Measurements from ENCODE around the gene NSMF. TPM values are rescaled to one million over a fixed set of nuclear protein-coding genes. Genes with fewer than 3 reads are reported as not detected.

The NSMF gene
- total RNA-seq, 2 experiments from 2014 or later, result 104 to 109 TPM

- Histone ChIP-seq H3K27me3 (ENCODE audit: control insufficient read depth in 1 of 2, insufficient read depth in 2 of 2, low read length in 2 of 2) (no peaks in the 10 kb centered on the region), H3K4me1 (ENCODE audit: insufficient read depth, low read length) (peaks cover 53% of the 10 kb centered on the region), H3K4me3 (ENCODE audit: low read length) (no peak overlapping the region), H3K27ac (ENCODE audit: low read depth in 1 of 2, low read length in 2 of 2) (no peak overlapping the region), H3K9me3 (ENCODE audit: control insufficient read depth in 1 of 2, insufficient read depth in 1 of 2, low read length in 2 of 2) (peaks cover 0 to 9% of the 10 kb centered on the region in 2 experiments), H3K36me3 (ENCODE audit: insufficient read depth, low read length) (peaks cover 2% of the 10 kb centered on the region)
- peak overlapping the region; percentile 79 for H3K27ac Mint-ChIP-seq
- ChIA-PET CTCF (no interaction called here), POLR2A (interaction anchor here (1.4 kb wide), 1 partner anchor 15 kb away, joined by 6 read pairs; no protein-coding TSS in a partner anchor)
- H3K4me1 Mint-ChIP-seq (ENCODE audit: low read depth), result peaks cover 32% of the 10 kb centered on the region
- intact Hi-C loops (cut with DNase I, micrococcal nuclease), result loop anchor here in 1 of 2 experiments (5.0 kb wide), 1 partner anchor 151 kb away; no protein-coding TSS in a partner anchor
- peak in 1 of 14 experiments; percentile 4 for DNase-seq
- peaks cover 7% of the 10 kb centered on the region for H3K27me3 Mint-ChIP-seq
- ATAC-seq (ENCODE audit: poor library complexity), result no peak
- H3K4me3 Mint-ChIP-seq, result no peak overlapping the region
- no peaks in the 10 kb centered on the region for H3K36me3 Mint-ChIP-seq (ENCODE audit: low read depth)
- no peak for TF ChIP-seq CTCF (IDR thresholded peaks at IDR 0.05)
- no peaks in the 10 kb centered on the region for H3K9me3 Mint-ChIP-seq
These were observed 11.2 kb downstream of the NSMF start for GRCh38 chr9:137447722-137448601.

DNA sequence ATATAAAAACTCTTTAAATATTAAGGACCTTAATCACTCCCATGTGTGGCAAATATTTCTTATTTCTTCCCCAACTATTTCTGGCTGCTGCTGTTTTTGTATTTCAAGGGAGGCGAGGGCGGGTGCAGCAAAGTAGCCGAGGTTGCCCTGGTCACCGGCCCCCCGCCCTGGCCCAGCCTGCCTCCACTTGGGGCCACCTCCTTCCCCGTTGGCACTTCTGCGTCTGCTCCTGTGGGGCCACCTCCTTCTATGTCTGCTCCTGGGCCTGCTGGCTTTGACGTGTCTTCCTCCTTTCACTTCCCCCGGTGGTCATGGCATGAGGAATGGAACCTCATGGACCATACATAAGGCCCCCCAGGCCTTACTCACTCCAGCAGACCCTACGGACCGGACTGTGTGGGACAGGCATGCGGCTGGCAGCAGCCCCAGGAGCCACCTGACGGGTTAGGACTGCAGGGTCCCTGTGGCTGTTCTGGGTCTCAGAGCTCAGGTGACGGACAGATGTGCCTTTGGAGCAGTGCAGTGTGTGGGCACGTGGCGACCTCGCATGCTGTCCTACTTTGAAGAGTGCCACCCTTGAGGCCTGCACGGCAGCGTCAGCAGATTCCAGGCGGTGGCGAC lies 12.2 kb downstream of the NSMF start:
- H3K4me3 ChIP-seq (ENCODE audit: low read length), result no peak overlapping the region
- Mint-ChIP-seq H3K4me1 (ENCODE audit: low read depth) (peaks cover 29% of the 10 kb centered on the region), H3K36me3 (ENCODE audit: low read depth) (no peaks in the 10 kb centered on the region), H3K27me3 (peaks cover 14% of the 10 kb centered on the region), H3K27ac (peak overlapping the region; percentile 79), H3K4me3 (peak overlapping the region; percentile 9), H3K9me3 (no peaks in the 10 kb centered on the region)
- H3K9me3 ChIP-seq (ENCODE audit: control insufficient read depth in 1 of 2, insufficient read depth in 1 of 2, low read length in 2 of 2), result peaks cover 0 to 4% of the 10 kb centered on the region in 2 experiments
- POLR2A ChIA-PET, result interaction anchor here (1.4 kb wide), 1 partner anchor 16 kb away, joined by 6 read pairs; no protein-coding TSS in a partner anchor
- CTCF ChIA-PET, result interaction anchor here (1.2 kb wide), 1 partner anchor 145 kb away, joined by 3 read pairs; the partner anchor contains the start of gene NRARP
- no peak overlapping the region for H3K27ac ChIP-seq (ENCODE audit: low read depth in 1 of 2, low read length in 2 of 2)
- ATAC-seq (ENCODE audit: poor library complexity) (no peak), DNase-seq (peak in 3 of 14 experiments; percentile 8 to 56 (median 52))
- no peak for TF ChIP-seq CTCF (IDR thresholded peaks at IDR 0.05)
- intact Hi-C loops (cut with DNase I, micrococcal nuclease), result loop anchor here in 1 of 2 experiments (5.0 kb wide), 1 partner anchor 150 kb away; no protein-coding TSS in a partner anchor
- H3K27me3 ChIP-seq (ENCODE audit: control insufficient read depth in 1 of 2, insufficient read depth in 2 of 2, low read length in 2 of 2), result peaks cover 0 to 2% of the 10 kb centered on the region in 2 experiments
- peaks cover 43% of the 10 kb centered on the region for H3K4me1 ChIP-seq (ENCODE audit: insufficient read depth, low read length)
- no peaks in the 10 kb centered on the region for H3K36me3 ChIP-seq (ENCODE audit: insufficient read depth, low read length)

GRCh38 chr9:137445930-137446431 lies 13.2 kb downstream of the NSMF start:
- intact Hi-C loops (cut with DNase I, micrococcal nuclease), result loop anchor here in 1 of 2 experiments (1.0 to 5.0 kb wide), 2 partner anchors 23 to 149 kb away; partner anchors contain the start of genes EXD3 and NOXA1
- H3K4me3 Mint-ChIP-seq, result no peak overlapping the region
- peaks cover 31% of the 10 kb centered on the region for H3K4me1 Mint-ChIP-seq (ENCODE audit: low read depth)
- peak in 2 of 14 experiments; percentile 4 to 25 for DNase-seq
- H3K27ac Mint-ChIP-seq, result no peak overlapping the region
- no peak overlapping the region for H3K27ac ChIP-seq (ENCODE audit: low read depth in 1 of 2, low read length in 2 of 2)
- H3K4me1 ChIP-seq (ENCODE audit: insufficient read depth, low read length), result peaks cover 42% of the 10 kb centered on the region
- TF ChIP-seq CTCF (IDR thresholded peaks at IDR 0.05), result no peak
- peaks cover 0 to 4% of the 10 kb centered on the region in 2 experiments for H3K9me3 ChIP-seq (ENCODE audit: control insufficient read depth in 1 of 2, insufficient read depth in 1 of 2, low read length in 2 of 2)
- no peaks in the 10 kb centered on the region for H3K36me3 ChIP-seq (ENCODE audit: insufficient read depth, low read length)
- CTCF ChIA-PET, result interaction anchor here (1.2 to 2.0 kb wide), 4 partner anchors 13 to 144 kb away, joined by 3 to 12 read pairs (median 4); partner anchors contain the start of genes EXD3, NOXA1, NRARP and NSMF
- no peak for ATAC-seq (ENCODE audit: poor library complexity)
- H3K9me3 Mint-ChIP-seq, result no peaks in the 10 kb centered on the region
- no peak overlapping the region for H3K4me3 ChIP-seq (ENCODE audit: low read length)
- H3K27me3 Mint-ChIP-seq, result peaks cover 17% of the 10 kb centered on the region
- peaks cover 0 to 2% of the 10 kb centered on the region in 2 experiments for H3K27me3 ChIP-seq (ENCODE audit: control insufficient read depth in 1 of 2, insufficient read depth in 2 of 2, low read length in 2 of 2)
- POLR2A ChIA-PET, result interaction anchor here (1.4 kb wide), 1 partner anchor 13 kb away, joined by 5 read pairs; the partner anchor contains the start of gene NSMF
- H3K36me3 Mint-ChIP-seq (ENCODE audit: low read depth), result no peaks in the 10 kb centered on the region
